ENCODE data around the gene SEMA6D.

The SEMA6D gene

DNA sequence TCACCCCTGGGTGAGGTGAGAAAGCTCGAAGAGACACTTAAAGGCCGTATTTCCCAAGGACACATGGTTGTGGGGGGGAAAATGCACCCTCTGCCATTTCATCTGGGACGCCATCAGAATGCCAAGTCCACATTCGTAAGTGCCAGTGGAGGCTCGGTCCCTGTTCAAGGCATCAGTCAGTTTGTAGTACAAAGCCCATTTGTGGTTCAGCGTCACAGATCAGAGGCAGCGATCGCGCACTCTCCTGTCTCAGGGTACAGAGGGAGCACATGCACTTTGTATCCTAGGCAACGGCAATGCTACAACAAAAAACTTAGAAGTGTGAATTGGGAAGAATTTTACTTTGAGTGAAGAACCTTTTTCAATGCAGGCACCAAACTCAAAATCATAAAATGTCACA is 27.2 kb downstream of the SEMA6D start:
- DNase-seq, result no peak

DNA sequence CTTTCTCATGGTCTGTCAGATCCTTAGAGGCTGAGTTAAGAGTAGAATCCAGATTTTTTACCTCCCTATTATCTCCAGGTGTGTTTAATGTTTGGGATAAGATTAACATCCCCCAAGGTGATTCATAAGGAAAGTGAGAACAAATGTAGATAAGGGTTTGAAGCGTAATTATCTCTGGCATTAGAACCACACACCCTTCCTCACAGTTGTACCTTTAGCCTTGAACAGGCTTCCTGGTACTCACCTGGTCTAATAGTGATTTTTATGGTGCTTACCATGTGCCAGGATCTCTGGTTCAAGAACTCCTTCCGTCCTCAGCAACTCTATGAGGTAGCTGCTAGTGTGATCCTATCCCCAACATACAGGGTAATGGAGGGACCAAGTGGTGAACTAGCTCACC is 27.7 kb downstream of the SEMA6D start:
- DNase-seq, result no peak

DNA sequence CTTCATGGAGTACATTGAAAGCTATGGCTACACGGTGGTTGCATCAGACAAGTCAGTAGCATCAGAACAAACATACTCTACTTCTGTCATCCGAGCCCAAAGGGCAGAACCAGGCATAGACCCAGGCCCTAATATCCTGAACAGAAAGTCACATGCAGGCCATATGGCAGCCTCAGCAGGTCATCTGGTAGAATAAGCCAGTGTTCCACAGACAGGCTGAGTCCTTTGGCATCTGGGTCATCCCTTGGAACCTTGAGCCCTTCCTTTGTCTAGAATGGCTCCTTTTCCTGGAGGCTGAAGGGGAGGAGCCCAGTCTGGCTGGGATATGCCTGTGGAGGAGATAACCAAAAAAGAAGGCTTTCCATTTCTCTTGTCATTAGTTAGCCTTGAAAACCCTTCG is 29.2 kb downstream of the SEMA6D start:
- DNase-seq, result no peak

DNA sequence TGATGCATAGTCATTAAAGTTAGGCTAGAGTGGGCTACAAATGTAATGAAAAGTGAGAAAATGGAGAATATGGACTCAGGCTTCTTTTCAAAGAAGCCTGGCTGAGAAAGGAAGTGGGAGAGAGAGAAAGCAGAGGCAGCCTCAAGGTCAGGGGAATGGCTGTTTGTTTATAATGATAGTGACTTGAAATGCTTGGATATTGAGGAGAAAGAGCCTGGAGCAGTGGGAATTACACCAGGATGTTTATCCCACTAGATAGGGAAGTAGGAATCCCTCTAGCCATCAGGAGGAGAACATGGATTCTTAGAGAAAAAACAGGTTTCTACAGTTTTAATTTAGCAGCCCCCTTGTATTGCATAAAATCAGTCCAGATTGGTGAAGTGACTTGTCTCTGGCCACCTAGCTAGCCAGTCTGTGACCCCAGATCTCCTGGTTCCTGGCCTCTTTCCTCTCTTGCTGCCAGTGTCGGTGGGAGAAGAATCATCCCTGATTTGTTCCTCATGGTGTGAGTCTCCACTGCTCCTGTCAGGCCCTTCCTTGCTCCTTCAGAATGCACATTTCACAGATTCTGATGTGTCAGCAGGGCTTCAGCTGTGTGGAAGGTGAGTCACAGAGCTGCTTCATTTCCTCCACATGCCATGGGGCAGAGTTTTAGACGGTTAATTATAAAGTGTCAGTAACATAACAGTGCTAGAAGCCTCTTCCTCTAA is 32.9 kb downstream of the SEMA6D start:
- DNase-seq, result no peak

DNA sequence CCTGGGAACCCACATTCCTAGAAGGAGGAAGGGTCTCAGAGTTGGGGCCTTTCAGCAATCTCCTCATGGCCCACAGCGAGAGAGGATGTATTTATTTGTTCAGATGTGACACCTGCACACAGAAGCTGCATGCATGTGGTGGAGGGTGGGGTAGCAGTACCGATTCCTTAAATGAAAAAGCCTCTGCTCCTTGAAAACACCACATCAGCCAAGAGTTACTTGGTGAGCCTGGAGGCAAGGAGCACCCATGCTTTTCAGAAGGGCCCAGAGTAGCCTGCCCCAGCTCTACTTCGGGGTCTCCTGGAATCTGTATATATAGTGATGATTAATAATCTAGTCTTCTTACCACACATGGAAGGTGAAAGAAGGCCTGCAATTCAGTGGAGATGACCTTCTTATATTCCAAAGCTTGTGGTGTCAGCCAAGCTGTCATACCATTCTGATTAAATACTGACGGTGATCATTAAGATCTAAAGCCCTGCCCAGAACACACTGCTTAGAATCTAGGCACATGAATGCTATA is 33.5 kb downstream of the SEMA6D start:
- DNase-seq, result no peak

DNA sequence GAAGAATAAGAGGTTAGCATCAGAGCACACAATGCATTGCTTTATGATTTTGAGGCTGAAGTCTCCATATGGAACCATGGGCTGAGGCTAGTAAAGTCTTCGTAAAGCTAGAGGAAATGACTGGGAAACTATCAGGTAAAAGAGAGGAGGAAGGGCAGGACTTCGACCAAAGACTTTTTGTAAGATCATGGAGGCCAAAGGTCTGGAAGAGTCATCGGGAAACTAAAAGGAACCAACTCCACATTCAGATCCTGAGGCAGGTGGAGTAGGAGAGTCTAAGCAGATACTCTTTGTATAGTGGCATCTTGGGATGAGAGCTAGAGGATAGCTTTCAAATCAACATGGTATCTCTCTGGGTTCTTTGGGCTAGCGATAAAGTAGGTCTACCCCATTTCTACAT is 36.3 kb downstream of the SEMA6D start:
- DNase-seq, result no peak

DNA sequence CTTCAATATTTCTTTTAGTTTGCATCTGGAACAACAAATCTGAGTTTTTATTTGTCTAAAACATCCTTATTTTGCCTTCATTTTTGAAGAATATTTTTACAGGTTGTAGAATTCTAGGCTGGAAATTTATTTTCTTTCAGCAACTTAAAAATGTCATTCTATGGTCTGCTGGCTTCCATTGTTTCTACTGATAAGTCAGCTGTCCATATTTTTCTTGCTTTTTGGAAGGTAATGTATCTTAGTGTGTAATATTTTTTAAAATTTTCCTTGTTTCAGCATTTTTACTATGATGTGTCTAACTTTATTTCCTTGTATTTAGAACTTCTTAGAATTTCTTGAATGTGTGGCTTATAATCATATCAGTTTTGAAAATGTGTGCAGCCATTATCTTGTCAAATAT is 37.0 kb downstream of the SEMA6D start:
- DNase-seq, result no peak

DNA sequence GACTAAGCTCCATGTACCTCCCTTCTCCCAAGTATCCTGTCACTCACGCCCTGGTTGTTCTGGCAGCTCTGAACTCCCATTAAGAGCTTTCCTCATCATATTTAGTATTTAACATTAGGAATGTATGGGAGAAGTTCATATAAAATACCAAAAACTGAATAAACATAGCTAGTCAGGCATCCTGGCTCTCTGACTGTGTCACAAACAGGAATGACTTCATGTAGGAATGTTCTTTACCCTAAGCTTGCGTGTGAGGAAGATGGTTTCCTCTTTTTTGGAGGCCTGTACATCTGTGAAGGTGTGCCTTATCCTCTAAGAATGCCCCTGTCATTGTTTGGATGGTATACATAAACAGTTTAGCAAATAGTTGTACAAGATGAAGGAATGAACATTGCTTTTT is 38.6 kb downstream of the SEMA6D start:
- no peak for DNase-seq

DNA sequence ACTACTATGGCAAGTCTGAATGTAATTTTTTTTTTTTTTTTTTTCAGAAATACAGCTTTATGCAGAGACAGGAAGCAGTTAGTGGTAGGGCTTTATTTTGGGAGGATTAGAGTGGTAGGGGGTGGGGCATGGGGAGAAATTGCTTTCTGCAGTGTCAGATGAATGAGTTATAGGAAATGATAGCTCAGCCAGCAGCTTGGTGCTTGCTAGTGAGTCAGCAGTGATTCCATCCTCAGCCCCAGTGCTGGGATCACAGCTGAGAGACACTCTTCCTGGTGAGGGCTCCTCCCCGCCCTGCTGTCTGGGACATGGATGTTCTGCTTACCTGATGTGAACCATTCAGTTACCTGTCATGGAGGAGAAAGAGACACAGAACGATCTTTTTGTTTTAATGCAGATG is 39.6 kb downstream of the SEMA6D start:
- DNase-seq, result no peak

DNA sequence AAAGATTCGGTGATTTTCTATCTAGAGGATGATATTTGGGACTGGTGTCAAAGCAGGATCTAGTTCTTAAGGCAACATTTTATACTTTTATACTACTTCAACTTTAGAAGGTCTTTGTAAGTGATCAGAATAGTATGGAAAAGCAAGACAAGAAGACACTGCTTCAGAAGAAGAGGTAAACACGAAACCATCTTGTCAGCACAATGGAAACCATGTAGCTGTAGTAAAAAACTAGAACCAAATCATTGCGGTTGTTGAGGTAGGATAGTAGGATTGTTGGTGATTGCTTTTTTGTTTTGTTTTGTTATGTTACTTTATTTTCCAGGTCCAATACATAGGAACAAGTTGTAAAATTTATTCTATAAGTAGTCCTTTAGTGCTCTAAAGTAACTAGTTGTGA is 40.0 kb downstream of the SEMA6D start:
- DNase-seq, result no peak

DNA sequence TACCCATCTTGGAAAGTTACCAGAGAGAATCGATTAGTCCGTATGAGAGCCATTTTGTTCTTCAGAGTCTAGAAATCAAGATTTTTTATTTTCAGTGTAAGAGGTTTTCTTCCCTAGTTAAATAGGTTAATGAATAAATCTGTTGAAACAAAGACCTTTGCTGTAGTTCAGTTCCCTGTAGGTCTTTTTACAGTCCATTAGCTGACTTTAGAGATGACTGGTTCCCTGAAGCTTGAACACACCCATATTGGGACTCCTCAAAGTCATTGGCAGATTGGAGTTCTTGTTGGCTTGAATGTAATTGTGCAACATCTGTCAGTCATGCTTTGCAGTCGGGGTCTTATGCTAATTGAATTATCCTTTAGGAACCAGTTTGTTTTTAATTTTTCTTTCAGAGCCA is 45.3 kb downstream of the SEMA6D start:
- DNase-seq, result no peak

DNA sequence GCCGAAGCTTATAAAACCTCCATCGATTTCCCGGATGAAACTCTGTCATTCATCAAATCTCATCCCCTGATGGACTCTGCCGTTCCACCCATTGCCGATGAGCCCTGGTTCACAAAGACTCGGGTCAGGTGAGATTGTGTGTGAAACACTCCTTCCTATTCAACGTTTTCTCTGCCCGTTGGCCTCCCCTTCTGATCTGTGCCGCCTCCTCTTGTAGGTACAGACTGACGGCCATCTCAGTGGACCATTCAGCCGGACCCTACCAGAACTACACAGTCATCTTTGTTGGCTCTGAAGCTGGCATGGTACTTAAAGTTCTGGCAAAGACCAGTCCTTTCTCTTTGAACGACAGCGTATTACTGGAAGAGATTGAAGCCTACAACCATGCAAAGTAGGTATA is 47.4 kb downstream of the SEMA6D start:
- no peak for DNase-seq

DNA sequence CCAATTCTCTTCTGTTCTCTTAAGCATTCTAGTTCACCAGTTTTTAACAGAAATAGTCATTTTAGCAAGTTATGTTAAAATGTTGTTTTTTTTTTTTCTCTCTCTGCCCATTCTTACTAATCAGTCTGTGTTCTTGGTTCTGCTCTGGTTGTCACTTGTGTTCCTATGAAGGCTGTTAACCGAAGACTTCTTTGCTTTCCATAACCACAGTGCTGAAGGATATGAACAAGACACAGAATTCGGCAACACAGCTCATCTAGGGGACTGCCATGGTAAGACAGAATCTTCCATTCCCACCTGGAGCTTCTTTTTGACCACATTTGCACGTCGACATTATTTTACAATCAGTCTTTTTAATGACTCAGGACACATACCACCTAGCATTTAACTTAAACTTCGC is 49.1 kb downstream of the SEMA6D start:
- DNase-seq, result no peak

DNA sequence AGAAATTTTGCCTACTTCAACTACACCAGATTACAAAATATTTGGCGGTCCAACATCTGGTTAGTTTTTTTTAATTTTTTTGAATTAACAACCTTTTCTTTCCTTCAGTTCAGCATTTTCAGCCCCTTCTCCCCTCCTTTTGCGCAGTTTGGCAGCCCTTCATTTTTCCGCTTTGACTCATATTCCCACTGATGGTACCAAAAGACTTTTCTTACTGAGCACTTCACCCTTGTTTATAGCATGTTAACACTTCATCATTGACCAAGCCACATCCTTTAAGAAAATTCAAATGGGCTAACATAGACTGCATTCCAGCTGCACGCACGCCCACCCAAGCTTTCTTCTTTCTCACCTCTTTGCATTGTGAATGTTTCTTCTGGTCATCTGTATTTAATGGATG is 49.7 kb downstream of the SEMA6D start:
- DNase-seq, result no peak

DNA sequence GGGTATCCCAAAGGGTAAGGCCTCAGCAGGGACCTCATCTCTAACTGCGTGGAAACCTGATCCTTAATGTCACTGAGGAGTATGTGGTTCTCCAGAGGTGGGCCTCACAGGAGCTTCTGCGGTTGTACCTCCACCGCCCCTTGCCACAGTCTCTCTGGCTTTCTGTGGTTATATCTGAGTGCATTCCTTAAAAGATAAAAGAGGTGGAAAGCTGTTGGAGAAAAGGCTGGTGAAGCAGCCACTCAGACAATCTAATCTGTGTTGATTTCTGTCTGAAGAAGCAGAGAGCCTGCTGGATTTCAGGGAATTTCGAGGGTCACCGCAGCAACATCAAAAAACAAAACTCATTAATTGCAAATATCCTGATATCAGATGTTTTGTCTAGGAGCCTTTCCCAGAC is 51.4 kb downstream of the SEMA6D start:
- DNase-seq, result no peak

DNA sequence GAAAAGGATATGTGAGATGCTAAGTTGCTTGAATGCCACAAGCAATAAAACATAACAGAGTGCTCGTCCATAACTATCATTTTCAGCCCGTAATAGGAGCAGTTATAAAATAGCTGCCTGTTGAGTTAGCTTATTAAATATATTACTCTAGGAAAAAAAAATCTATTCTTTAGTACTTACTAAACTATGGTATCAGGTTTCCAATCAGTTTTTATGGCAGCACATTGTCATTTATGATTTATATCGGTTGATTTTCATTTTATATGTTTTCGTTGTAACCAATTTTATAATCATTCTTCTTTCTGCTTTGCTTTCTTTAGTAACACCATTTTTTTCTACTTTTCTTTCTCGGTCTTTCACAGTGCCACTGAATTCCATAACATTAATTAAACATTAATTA is 51.9 kb downstream of the SEMA6D start:
- DNase-seq, result no peak

DNA sequence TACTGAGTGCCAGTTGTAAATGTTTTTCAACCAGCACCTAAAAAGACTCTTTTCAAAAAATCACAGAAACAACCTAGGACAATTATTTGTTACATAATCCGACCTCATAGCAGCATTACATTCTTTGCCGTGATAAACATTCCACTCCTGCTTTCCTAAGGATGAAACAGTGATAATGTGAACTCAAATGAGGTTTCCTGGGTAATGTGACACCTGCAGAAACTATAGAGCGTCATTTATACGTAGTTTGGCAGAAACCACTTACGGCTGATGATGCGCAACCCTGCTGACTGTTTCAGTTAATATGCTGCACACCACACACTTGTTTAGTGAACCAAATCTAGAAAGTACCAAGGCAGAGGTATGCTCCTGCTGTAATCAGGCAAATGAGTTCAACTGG is 55.8 kb downstream of the SEMA6D start:
- no peak for DNase-seq

DNA sequence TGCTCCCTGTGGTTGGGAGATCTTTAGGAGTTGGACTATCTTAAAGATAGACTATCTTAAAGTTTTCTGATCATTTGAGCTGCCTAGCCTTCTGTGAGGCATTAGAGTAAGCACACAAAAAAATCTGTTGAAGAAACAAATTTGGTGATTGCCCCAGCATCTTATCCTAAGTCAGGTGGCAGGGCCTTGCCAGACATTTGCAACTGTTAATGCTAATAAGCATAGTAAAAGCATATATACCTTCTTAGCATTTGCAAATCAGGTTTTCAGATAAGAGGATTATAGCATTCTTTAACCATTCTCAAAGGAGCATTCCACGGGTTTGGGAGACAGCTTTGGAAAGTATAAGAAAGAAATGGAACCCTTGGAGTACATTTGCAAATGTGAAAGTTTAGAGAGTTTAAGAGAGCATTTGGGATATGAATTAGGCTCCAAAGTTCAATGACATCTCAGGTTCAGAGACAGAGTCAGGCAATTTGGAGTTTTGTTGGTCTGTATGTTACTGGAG is 61.0 kb downstream of the SEMA6D start:
- no peak for DNase-seq

DNA sequence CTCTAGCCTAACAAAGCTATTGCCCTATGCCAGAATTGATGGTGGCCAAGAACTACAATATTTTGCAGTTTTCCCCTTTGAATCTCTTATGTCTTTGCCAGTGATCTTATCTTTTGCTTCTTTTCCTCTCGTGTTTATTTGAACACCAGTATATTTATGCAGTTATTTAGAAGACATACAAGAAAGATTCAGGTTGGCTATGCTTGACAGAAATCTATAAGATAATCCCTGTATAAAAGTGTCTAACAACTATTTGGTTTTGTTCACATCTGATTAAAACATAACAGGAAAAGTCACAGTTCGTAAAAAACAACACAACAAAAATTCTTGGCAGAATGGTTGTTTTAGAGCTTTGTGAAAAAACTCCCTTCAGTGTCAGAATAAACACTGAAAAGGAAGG is 63.7 kb downstream of the SEMA6D start:
- DNase-seq, result no peak

DNA sequence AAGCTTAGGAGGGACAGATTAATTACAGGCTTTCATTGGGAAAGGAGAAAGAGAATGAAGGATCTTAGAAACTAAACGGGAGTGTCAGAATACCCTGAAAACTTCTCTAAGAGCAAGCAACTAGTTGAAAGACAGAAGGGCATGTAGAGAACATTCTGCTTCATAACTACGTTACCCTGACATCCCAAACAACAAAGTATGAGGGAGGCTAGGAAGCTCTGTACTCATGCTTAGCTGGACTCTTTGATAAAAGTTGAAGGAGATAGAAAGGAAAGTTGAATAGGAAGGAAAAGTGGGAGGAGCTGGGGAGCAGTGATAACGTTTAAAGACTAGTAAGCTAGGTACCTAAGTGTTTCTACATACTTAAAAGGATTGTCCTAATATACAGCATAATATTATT is 64.2 kb downstream of the SEMA6D start:
- DNase-seq, result no peak

DNA sequence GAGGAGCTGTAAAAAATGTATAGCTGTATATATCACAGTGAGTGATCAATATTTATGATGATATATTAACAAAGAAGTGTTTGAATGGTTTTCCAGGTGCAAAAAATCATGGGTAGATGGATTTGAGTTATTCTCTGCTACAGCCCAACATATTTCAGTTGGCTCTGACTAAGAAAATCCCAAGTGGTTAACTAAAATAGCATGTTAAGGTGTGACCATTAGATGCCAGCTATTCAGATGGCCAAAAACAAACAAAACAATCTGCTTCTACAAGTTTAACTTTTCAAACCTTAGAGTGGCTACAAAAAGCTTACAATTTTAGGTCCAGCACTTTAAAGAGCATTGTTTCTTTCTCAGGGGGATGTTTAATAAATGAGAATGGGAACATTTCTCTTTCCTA is 67.5 kb downstream of the SEMA6D start:
- no peak for DNase-seq

DNA sequence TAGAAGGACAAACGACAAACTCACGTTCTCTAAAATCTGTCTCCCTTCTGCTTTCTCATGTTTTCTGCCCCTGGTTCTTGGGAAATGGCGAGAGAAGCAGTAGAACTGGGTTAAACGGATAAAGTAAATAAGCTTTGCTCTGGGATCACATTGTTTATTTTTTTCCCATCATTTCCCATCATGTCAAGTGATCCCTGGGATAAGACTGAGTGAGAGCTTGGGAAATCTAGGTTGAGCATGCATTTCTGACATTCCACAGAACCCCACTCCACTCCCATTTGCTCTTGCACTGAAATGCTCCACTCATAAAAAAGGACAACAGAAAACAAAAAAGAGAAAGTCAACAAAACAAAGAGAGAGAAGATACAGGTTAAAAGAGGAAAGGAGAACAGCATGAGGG is 69.1 kb downstream of the SEMA6D start:
- DNase-seq, result no peak

DNA sequence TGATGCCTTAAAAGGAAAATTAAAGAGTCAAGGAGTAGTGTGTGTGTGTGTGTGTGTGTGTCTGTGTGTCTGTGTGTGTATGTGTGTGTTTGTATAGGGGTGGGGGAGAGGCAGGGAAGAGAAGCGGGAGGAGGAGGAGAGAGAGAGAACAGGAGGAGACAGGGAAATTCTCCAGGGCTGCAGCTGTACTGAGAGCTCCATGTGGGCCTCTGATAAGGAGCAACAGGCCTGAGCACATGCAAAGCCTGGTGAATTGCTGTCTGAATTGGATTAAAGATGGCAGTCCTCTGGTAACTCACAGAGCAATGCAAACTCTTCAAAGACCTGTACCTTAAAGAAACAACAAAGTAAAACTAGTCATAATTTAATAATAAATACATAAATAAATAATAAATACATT is 70.6 kb downstream of the SEMA6D start:
- DNase-seq, result no peak

DNA sequence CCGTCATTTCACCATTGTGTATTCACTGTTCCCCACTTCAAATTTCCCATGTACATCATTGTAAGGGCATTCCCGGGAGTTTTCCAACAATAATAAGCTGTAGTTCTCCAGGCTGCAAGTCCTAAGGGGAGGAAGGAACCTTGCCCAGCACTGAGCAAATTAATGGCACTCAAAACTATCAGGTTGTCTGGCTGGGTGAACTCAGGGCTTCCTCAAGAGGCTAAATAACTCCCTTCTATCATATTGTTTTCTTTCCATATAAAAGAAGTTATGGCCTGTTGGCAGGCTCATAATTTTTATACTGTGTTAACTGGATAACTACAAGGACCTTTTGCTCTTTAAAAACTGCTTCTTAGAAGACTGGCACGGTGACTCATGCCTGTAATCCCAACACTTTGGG is 71.4 kb downstream of the SEMA6D start:
- no peak for DNase-seq

DNA sequence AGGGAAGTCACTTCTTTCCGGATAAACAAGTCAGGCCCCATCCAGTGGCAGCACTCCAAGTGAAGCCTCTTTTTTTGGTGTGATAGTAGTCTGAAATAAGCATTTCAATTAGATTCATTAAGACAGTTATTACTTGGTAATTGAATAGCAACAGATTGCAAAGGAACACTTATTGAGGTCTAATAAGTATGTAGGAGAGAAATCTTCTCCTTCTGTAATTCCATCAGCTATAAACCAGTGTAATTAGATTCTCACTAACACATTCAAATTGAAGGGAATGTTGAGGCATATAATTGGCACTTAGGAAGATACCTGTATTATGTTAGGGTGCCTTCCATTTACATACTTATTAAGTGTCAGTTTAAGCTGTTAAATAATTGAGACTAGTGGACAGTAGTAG is 73.9 kb downstream of the SEMA6D start:
- DNase-seq, result no peak

Data from stimulated activated CD4-positive, alpha-beta T cell treated with anti-CD3 and anti-CD28 coated beads, Interleukin-4, amount 100 ng/mL, for 24 hours (primary cell).